H1 (cell line): ENCODE data around the gene ALDH1L2.

Experiments
- TF ChIP-seq, protein P1 (sequence below): IDR thresholded peaks from 2 replicates; pipeline ENCODE4 v1.6.1; 2011; ENCODE audit warnings: low read length, improper control_type of control experiment
- TF ChIP-seq, protein P2 (sequence below), 3 experiments: IDR thresholded peaks; 1 replicate in 2 of 3; 2 replicates in 1 of 3; pipeline versions ENCODE4 v1.5.1 to v1.6.1; 2011; ENCODE audit warnings: low read length in 3 of 3, mild to moderate bottlenecking in 3 of 3, inconsistent platforms in 2 of 3, low read depth in 1 of 3, moderate library complexity in 1 of 3; ENCODE audit not compliant: insufficient read depth in 1 of 3; ENCODE audit errors: control extremely low read depth in 1 of 3

DNA sequence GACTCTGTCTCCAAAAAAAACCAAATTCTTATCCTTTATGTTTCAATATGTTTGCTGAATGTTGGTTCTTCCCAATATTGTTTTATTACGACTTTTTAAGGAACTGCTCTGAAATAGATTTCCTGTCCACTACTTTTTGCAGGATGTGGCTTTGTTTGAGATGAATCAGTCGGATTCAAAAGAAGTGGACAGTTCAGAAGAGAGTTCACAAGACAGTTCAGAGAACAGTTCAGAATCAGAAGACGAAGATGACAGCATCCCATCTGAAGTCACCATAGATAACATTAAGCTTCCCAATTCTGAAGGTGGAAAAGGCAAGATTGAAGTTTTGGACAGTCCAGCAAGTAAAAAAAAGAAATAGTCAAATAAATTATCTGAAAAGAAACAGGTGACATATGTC is 89.9 kb downstream of the ALDH1L2 start:
- TF ChIP-seq, protein P1, sequence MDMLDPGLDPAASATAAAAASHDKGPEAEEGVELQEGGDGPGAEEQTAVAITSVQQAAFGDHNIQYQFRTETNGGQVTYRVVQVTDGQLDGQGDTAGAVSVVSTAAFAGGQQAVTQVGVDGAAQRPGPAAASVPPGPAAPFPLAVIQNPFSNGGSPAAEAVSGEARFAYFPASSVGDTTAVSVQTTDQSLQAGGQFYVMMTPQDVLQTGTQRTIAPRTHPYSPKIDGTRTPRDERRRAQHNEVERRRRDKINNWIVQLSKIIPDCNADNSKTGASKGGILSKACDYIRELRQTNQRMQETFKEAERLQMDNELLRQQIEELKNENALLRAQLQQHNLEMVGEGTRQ = no peak
- TF ChIP-seq, protein P2, sequence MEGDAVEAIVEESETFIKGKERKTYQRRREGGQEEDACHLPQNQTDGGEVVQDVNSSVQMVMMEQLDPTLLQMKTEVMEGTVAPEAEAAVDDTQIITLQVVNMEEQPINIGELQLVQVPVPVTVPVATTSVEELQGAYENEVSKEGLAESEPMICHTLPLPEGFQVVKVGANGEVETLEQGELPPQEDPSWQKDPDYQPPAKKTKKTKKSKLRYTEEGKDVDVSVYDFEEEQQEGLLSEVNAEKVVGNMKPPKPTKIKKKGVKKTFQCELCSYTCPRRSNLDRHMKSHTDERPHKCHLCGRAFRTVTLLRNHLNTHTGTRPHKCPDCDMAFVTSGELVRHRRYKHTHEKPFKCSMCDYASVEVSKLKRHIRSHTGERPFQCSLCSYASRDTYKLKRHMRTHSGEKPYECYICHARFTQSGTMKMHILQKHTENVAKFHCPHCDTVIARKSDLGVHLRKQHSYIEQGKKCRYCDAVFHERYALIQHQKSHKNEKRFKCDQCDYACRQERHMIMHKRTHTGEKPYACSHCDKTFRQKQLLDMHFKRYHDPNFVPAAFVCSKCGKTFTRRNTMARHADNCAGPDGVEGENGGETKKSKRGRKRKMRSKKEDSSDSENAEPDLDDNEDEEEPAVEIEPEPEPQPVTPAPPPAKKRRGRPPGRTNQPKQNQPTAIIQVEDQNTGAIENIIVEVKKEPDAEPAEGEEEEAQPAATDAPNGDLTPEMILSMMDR (IDR thresholded peaks at IDR 0.05; ENCODE audit: control extremely low read depth in 1 of 3, insufficient read depth in 1 of 3, low read depth in 1 of 3, low read length in 3 of 3) = no peak
